GM18517 (cell line): ENCODE results near the gene GARRE1.
"Not testable (repeated sequence)": the region's sequence is repeated elsewhere in the genome, so short reads cannot be mapped to it uniquely, and the experiment has no call there.

Experiments used
- ATAC-seq: cut with Tn5 transposase; IDR thresholded peaks from one replicate; pipeline ENCODE4 v1.9.1; 2021; ENCODE audit warnings: mild to moderate bottlenecking, moderate library complexity; ENCODE audit not compliant: unreplicated experiment

The GARRE1 gene

GRCh38 chr19:34254046-34254697, at the start of gene GARRE1:
Gene GARRE1, plus strand, starts transcription at chr19:34254554. Its CDS starts 45,920 bp downstream, at chr19:34300474.
- ATAC-seq, result peak; percentile 79

GRCh38 chr19:34205324-34205723, 49.0 kb upstream of the GARRE1 start:
- not testable (repeated sequence) for ATAC-seq

- no peak for ATAC-seq
Measured at GRCh38 chr19:34208291-34208884, 46.0 kb upstream of the GARRE1 start.

- no peak for ATAC-seq
Measured at GRCh38 chr19:34209726-34210125, 44.6 kb upstream of the GARRE1 start.

- no peak for ATAC-seq
Measured at GRCh38 chr19:34213283-34213682, 41.1 kb upstream of the GARRE1 start.

GRCh38 chr19:34214040-34214439, 40.3 kb upstream of the GARRE1 start:
- no peak for ATAC-seq

- ATAC-seq, result no peak
Measured at GRCh38 chr19:34215006-34215665, 39.2 kb upstream of the GARRE1 start.

GRCh38 chr19:34215666-34216038, 38.7 kb upstream of the GARRE1 start:
- ATAC-seq, result no peak

GRCh38 chr19:34216745-34217219, 37.6 kb upstream of the GARRE1 start:
- ATAC-seq, result not testable (repeated sequence)

- ATAC-seq, result no peak
Measured at GRCh38 chr19:34217952-34218817, 36.2 kb upstream of the GARRE1 start.

- ATAC-seq, result no peak
Measured at GRCh38 chr19:34218818-34219164, 35.6 kb upstream of the GARRE1 start.

- no peak for ATAC-seq
Measured at GRCh38 chr19:34220472-34221063, 33.8 kb upstream of the GARRE1 start.

GRCh38 chr19:34222386-34222785, 32.0 kb upstream of the GARRE1 start:
- no peak for ATAC-seq

GRCh38 chr19:34224996-34225658, 29.2 kb upstream of the GARRE1 start:
- no peak for ATAC-seq

- no peak for ATAC-seq
Measured at GRCh38 chr19:34225659-34226015, 28.7 kb upstream of the GARRE1 start.

GRCh38 chr19:34226036-34226435, 28.3 kb upstream of the GARRE1 start:
- no peak for ATAC-seq

- ATAC-seq, result no peak
Measured at GRCh38 chr19:34228347-34228746, 26.0 kb upstream of the GARRE1 start.

- ATAC-seq, result no peak
Measured at GRCh38 chr19:34228762-34229161, 25.6 kb upstream of the GARRE1 start.

- no peak for ATAC-seq
Measured at GRCh38 chr19:34229721-34230120, 24.6 kb upstream of the GARRE1 start.

- ATAC-seq, result no peak
Measured at GRCh38 chr19:34230820-34231219, 23.5 kb upstream of the GARRE1 start.
